SK-N-SH treated with all-trans-retinoic acid at 6 μM for 48 hours (cell line): ENCODE measurements around the gene LBHD2.

ENCODE experiments used
- ATAC-seq: fragments of 200-7000 bp; cut with Tn5 transposase; 3 replicates; pipeline ENCODE4 v1.9.1; 2020; ENCODE audit warnings: mild to moderate bottlenecking, moderate library complexity
- ARNTL ChIP-seq: fragments of 450-650 bp; formaldehyde crosslinking; IDR thresholded peaks from 2 replicates; pipeline ENCODE4 v1.5.0; 2020; ENCODE audit warnings: low read depth, mild to moderate bottlenecking, moderate library complexity, borderline replicate concordance
- BACH2 ChIP-seq: fragments of 250-450 bp; sonication (Bioruptor Pico); IDR thresholded peaks from 2 replicates; pipeline ENCODE4 v1.9.0; 2021; ENCODE audit warnings: mild to moderate bottlenecking, borderline replicate concordance
- CSDC2 ChIP-seq: fragments of 250-450 bp; sonication (Bioruptor Pico); IDR thresholded peaks from 2 replicates; pipeline ENCODE4 v1.5.0; 2020; ENCODE audit warnings: mild to moderate bottlenecking, moderate library complexity
- CSRNP3 ChIP-seq: fragments of 250-450 bp; sonication (Bioruptor Pico); IDR thresholded peaks from 2 replicates; pipeline ENCODE4 v1.5.1; 2021; ENCODE audit warnings: mild to moderate bottlenecking, moderate library complexity
- ESRRG ChIP-seq: fragments of 250-450 bp; sonication (Bioruptor Pico); IDR thresholded peaks from 2 replicates; pipeline ENCODE4 v1.6.1; 2021; ENCODE audit warnings: mild to moderate bottlenecking
- GLIS3 ChIP-seq: fragments of 250-450 bp; sonication (Bioruptor Pico); IDR thresholded peaks from 2 replicates; pipeline ENCODE4 v1.5.0; 2020; ENCODE audit warnings: mild to moderate bottlenecking, moderate library complexity
- ISL1 ChIP-seq: fragments of 250-450 bp; sonication (Bioruptor Pico); IDR thresholded peaks from 2 replicates; pipeline ENCODE4 v2.1.2; 2022; ENCODE audit warnings: mild to moderate bottlenecking, moderate library complexity
- OSR1 ChIP-seq: fragments of 250-450 bp; sonication (Bioruptor Pico); IDR thresholded peaks from 2 replicates; pipeline ENCODE4 v1.8.0; 2022; ENCODE audit warnings: moderate library complexity, mild to moderate bottlenecking, inconsistent platforms
- PATZ1 ChIP-seq: fragments of 250-450 bp; sonication (Bioruptor Pico); IDR thresholded peaks from 2 replicates; pipeline ENCODE4 v1.8.0; 2020; ENCODE audit warnings: mild to moderate bottlenecking, moderate library complexity, borderline replicate concordance
- POU6F1 ChIP-seq: fragments of 250-450 bp; sonication (Bioruptor Pico); IDR thresholded peaks from 2 replicates; pipeline ENCODE4 v1.8.0; 2021; ENCODE audit warnings: low read depth, mild to moderate bottlenecking, moderate library complexity, borderline replicate concordance
- PPARA ChIP-seq: fragments of 250-450 bp; sonication (Bioruptor Pico); IDR thresholded peaks from 2 replicates; pipeline ENCODE4 v1.5.0; 2020; ENCODE audit warnings: mild to moderate bottlenecking, borderline replicate concordance
- SNAI2 ChIP-seq: fragments of 250-450 bp; sonication (Bioruptor Pico); IDR thresholded peaks from 2 replicates; pipeline ENCODE4 v1.5.0; 2020; ENCODE audit warnings: mild to moderate bottlenecking, moderate library complexity
- TCF4 ChIP-seq: fragments of 250-450 bp; sonication (Bioruptor Pico); IDR thresholded peaks from 2 replicates; pipeline ENCODE4 v1.8.0; 2021; ENCODE audit warnings: mild to moderate bottlenecking, moderate library complexity, borderline replicate concordance
- TOX ChIP-seq: fragments of 250-450 bp; sonication (Bioruptor Pico); IDR thresholded peaks from 2 replicates; pipeline ENCODE4 v1.8.0; 2021; ENCODE audit warnings: mild to moderate bottlenecking, moderate library complexity, borderline replicate concordance
- TSHZ2 ChIP-seq: fragments of 250-450 bp; sonication (Bioruptor Pico); IDR thresholded peaks from 2 replicates; pipeline ENCODE4 v1.5.0; 2020; ENCODE audit warnings: mild to moderate bottlenecking, moderate library complexity
- ZC3H10 ChIP-seq: fragments of 250-450 bp; sonication (Bioruptor Pico); IDR thresholded peaks from 2 replicates; pipeline ENCODE4 v1.5.1; 2021; ENCODE audit warnings: mild to moderate bottlenecking, moderate library complexity
- ZFP3 ChIP-seq: fragments of 250-450 bp; sonication (Bioruptor Pico); IDR thresholded peaks from 2 replicates; pipeline ENCODE4 v1.5.0; 2020; ENCODE audit warnings: mild to moderate bottlenecking, moderate library complexity
- ZFP30 ChIP-seq: fragments of 450-650 bp; formaldehyde crosslinking; IDR thresholded peaks from 2 replicates; pipeline ENCODE4 v1.5.0; 2022; ENCODE audit warnings: mild to moderate bottlenecking, moderate library complexity
- ZNF565 ChIP-seq: fragments of 450-650 bp; formaldehyde crosslinking; conservative IDR thresholded peaks from 2 replicates; pipeline ENCODE4 v1.5.0; 2020; ENCODE audit warnings: low read depth, mild to moderate bottlenecking, moderate library complexity
- ZNF70 ChIP-seq: fragments of 450-650 bp; formaldehyde crosslinking; IDR thresholded peaks from 2 replicates; pipeline ENCODE4 v1.5.0; 2020; ENCODE audit warnings: mild to moderate bottlenecking, moderate library complexity
- ZNF8 ChIP-seq: fragments of 450-650 bp; formaldehyde crosslinking; IDR thresholded peaks from 2 replicates; pipeline ENCODE4 v1.5.0; 2020; ENCODE audit warnings: mild to moderate bottlenecking, moderate library complexity
- TF ChIP-seq, protein P1 (sequence below): fragments of 250-450 bp; sonication (Bioruptor Pico); IDR thresholded peaks from 2 replicates; pipeline ENCODE4 v1.5.1; 2020; ENCODE audit warnings: low read depth, mild to moderate bottlenecking, moderate library complexity

Gene LBHD2

GRCh38 chr14:103050935-103051334, 33.1 kb upstream of the LBHD2 start (continued):
- TF ChIP-seq GLIS3 (CRISPR knock-in tag): no peak
- no peak for TF ChIP-seq POU6F1 (CRISPR knock-in tag)
- no peak for TF ChIP-seq TOX (CRISPR knock-in tag)
- TF ChIP-seq ZNF70 (CRISPR knock-in tag): no peak
- no peak for TF ChIP-seq BACH2 (CRISPR knock-in tag)
- no peak for TF ChIP-seq PPARA (CRISPR knock-in tag)
- TF ChIP-seq SNAI2 (CRISPR knock-in tag): no peak
- TF ChIP-seq, protein P1, sequence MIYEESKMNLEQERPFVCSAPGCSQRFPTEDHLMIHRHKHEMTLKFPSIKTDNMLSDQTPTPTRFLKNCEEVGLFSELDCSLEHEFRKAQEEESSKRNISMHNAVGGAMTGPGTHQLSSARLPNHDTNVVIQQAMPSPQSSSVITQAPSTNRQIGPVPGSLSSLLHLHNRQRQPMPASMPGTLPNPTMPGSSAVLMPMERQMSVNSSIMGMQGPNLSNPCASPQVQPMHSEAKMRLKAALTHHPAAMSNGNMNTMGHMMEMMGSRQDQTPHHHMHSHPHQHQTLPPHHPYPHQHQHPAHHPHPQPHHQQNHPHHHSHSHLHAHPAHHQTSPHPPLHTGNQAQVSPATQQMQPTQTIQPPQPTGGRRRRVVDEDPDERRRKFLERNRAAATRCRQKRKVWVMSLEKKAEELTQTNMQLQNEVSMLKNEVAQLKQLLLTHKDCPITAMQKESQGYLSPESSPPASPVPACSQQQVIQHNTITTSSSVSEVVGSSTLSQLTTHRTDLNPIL (CRISPR knock-in tag): no peak
- TF ChIP-seq, all 23 proteins: peak for 0

GRCh38 chr14:103052407-103052806, 31.6 kb upstream of the LBHD2 start:
- TF ChIP-seq BACH2 (CRISPR knock-in tag) (no peak), ARNTL (no peak)
- no peak for ATAC-seq

- TF ChIP-seq ESRRG (CRISPR knock-in tag): no peak
- TF ChIP-seq ZNF8 (CRISPR knock-in tag): no peak
- no peak for TF ChIP-seq ZFP30 (CRISPR knock-in tag)
- no peak for TF ChIP-seq ISL1 (CRISPR knock-in tag)
- TF ChIP-seq TCF4 (CRISPR knock-in tag): no peak
- no peak for TF ChIP-seq CSRNP3 (CRISPR knock-in tag)
- TF ChIP-seq ZFP3 (CRISPR knock-in tag): no peak
- no peak for TF ChIP-seq GLIS3 (CRISPR knock-in tag)
- no peak for TF ChIP-seq TSHZ2 (CRISPR knock-in tag)
- TF ChIP-seq PPARA (CRISPR knock-in tag): no peak
- TF ChIP-seq CSDC2 (CRISPR knock-in tag): no peak
- TF ChIP-seq, protein P1 (CRISPR knock-in tag): no peak
- no peak for TF ChIP-seq PATZ1 (CRISPR knock-in tag)
- TF ChIP-seq OSR1 (CRISPR knock-in tag): no peak
- TF ChIP-seq ARNTL: no peak
- TF ChIP-seq POU6F1 (CRISPR knock-in tag): no peak
- no peak for TF ChIP-seq ZC3H10
- no peak for TF ChIP-seq ZNF70 (CRISPR knock-in tag)
- no peak for TF ChIP-seq ZNF565
- no peak for TF ChIP-seq TOX (CRISPR knock-in tag)
- ATAC-seq: no peak
These were observed 28.3 kb upstream of the LBHD2 start for GRCh38 chr14:103055695-103056094.
